HEK293 (cell line): ENCODE data around the gene EFCAB5.

Experiments used
- HOXD13 ChIP-seq: sonication (generic); formaldehyde crosslinking; IDR thresholded peaks from 2 replicates; pipeline ENCODE4 v1.8.0; 2022; ENCODE audit warnings: missing genetic modification reagents, borderline replicate concordance
- KLF10 ChIP-seq: fragments of 450-650 bp; IDR thresholded peaks from 2 replicates; pipeline ENCODE4 v1.5.1; 2018; ENCODE audit warnings: missing biosample characterization, mild to moderate bottlenecking, missing genetic modification characterization
- TRIM28 ChIP-seq: IDR thresholded peaks from 2 replicates; pipeline ENCODE4 v1.6.1; 2011; ENCODE audit warnings: low read length, control low read depth, borderline replicate concordance
- ZBTB8A ChIP-seq: fragments of 450-650 bp; formaldehyde crosslinking; IDR thresholded peaks from 2 replicates; pipeline ENCODE4 v1.5.1; 2016; ENCODE audit warnings: missing biosample characterization, missing genetic modification characterization
- ZNF776 ChIP-seq: fragments of 450-650 bp; formaldehyde crosslinking; IDR thresholded peaks from 2 replicates; pipeline ENCODE4 v1.5.0; 2017; ENCODE audit warnings: missing biosample characterization, missing genetic modification characterization, borderline replicate concordance

- TF ChIP-seq ZNF776 (tag by site-specific recombination), result no peak
- TF ChIP-seq HOXD13 (CRISPR knock-in tag), result no peak
- no peak for TF ChIP-seq KLF10
- TF ChIP-seq ZBTB8A (tag by site-specific recombination), result no peak
- TF ChIP-seq TRIM28, result no peak
Observed at GRCh38 chr17:30155389-30155788, 214.0 kb downstream of the EFCAB5 start.
